ENCODE results near the gene PNP.
A peak's percentile ranks its signal among the peaks of the same experiment; 100 is the strongest.
"Not testable (repeated sequence)": the region's sequence is repeated elsewhere in the genome, so short reads cannot be mapped to it uniquely, and the experiment has no call there.

Gene PNP

DNA sequence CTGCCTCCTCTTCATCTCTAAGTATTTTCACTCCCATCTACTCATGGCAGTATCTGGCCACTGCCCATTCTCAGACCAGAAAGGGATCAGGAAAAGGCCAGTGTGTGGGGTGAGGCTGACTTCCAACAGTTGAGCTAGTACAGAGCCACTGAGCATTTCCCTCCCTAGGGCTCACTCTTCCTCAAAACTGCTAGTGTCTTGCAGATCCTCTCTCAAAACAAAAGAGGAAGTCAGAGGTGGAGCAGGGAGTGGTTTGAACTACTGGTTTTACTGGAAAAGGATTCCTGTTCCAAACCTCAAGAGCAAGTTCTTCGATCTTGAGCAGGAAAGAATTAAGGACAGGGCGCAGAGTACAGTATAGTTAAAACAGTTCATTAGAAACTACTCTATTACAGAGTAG, 24.4 kb downstream of the PNP start:
- peak; percentile 74 for DNase-seq

DNA sequence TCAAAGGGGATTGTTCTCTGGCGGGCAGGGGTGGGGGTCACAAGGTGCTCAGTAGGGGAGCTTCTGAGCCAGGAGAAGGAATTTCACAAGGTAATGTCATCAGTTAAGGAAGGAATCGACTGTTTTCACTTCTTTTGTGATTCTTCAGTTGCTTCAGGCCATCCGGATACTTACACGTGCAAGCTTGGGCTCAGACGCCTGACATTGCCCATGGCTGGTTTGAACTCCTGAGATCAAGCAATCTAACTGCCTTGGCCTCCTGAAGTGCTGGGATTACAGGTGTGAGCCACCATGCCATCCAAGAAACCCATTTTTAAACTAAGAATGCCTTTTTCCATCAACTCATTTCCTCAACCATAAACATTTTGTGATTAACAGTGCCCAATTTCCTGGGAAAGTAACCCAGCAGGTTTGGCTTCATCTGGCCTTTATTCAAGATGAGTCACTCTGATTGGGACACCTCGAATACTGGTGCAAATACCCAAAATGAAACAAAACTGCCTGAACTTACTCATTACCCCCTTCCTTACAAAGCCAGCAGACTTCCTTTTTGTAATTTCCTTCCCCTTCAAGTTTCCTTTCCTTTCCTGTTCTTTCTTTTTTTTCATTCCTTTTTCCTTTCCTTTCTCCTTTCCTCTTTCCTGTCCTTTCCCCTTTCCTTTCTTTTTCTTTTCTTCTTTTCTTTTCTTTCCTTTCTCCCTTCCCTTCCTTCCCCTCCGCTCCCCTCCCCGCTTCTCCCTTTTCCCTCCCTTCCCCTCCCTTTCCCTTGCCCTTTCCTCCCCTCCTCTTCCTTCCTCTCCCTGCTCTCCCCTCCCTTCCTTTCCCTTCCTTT, 25.9 kb downstream of the PNP start:
- no peak for DNase-seq

GRCh38 chr14:20498622-20499021, 29.4 kb downstream of the PNP start:
- peak; percentile 62 for DNase-seq

GRCh38 chr14:20499108-20499507, 29.9 kb downstream of the PNP start:
- DNase-seq = no peak

DNA sequence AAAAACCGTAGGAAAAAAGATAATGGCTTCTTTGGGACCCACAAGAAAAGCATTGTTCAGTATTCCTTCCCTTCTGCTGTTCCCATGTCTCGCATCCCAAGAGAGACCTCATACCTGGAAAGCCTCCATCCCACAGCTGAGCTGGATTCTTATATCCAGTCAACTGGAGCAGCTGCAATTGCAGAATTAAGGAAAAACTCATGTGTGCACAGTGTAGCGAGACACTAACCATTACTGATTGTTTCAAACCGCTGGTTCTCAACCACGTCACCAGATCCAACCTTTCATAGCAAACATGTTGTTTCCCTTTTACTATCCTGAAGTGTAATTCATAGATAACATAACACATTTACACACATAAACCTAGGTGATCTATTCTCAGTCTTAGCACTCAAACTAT, 30.7 kb downstream of the PNP start:
- DNase-seq = no peak

DNA sequence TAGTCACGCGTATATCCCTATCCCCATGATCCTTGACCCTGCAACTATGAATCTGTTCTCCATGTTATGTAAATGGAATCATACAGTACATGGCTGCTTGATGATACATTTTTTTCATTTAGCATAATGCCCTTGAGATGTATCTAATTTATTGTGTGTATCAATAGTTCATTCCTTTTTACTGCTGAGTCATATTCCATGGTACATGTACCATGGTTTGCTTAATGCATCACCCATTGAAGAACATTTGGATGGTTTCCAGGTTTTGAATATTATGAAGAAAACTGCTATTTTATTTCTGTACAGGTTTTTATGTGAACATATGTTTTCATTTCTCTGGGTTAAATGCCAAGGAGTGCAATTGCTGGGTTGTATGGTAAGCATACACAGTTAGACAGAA, 32.1 kb downstream of the PNP start:
- DNase-seq = no peak

GRCh38 chr14:20503898-20504297, 34.7 kb downstream of the PNP start:
- no peak for DNase-seq

GRCh38 chr14:20506276-20506675, 37.1 kb downstream of the PNP start:
- not testable (repeated sequence) for DNase-seq

- not testable (repeated sequence) for DNase-seq
Observed at GRCh38 chr14:20506752-20507151, 37.5 kb downstream of the PNP start.

DNA sequence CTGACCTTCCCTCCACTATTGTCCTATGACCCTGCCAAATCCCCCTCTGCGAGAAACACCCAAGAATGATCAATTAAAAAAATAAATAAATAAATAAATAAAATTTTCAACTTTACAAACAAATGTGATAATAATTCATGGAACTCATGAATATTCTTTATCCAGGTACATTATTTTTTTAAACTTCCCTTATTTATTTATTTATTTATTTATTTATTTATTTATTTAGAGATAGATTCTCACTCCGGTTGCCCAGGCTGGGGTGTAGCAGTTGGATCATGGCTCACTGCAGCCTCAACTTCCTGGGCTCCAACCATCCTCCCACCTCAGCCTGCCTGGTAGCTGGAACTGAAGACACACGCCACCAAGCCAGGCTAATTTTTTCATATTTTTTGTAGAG, 38.3 kb downstream of the PNP start:
- DNase-seq = not testable (repeated sequence)

- no peak for DNase-seq
Observed at GRCh38 chr14:20508367-20508766, 39.2 kb downstream of the PNP start.

DNA sequence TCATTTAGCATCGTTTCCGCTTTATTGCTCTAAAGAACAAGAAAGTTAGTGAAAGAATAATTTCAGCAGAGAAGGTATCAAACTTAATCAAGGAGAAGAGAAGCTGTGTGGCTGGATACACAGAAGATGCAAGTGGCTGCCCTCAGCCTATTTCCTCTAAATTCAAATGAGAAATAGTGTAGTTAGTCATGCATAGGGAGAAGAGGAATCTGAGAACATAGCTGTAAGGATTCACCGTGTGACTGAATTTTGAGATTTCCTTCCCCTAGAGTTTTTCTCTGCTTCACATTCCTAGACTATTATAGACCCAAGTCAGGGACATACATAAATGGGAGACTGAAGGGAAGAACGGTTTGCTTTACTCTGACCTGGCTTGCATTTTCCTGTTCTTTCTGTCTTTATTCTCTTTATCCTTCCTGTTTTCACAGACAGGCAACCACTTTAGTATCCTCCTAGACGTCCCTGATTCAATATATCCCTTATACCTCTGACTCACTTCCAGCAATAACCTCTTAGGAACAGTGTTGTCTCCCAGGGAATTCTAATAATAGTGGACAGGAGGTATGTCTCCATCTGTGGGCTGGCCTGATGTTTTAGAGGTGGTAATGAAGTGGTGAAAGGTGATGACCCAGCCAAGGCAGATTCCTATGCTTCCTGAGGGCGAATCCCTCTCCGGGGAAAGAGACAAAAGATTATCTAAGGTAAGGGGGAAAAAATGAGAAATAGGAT, 43.1 kb downstream of the PNP start:
- DNase-seq = no peak

GRCh38 chr14:20515846-20516245, 46.6 kb downstream of the PNP start:
- no peak for DNase-seq

- DNase-seq = no peak
Observed at GRCh38 chr14:20516921-20517320, 47.7 kb downstream of the PNP start.

GRCh38 chr14:20522332-20522731, 53.1 kb downstream of the PNP start:
- no peak for DNase-seq

DNA sequence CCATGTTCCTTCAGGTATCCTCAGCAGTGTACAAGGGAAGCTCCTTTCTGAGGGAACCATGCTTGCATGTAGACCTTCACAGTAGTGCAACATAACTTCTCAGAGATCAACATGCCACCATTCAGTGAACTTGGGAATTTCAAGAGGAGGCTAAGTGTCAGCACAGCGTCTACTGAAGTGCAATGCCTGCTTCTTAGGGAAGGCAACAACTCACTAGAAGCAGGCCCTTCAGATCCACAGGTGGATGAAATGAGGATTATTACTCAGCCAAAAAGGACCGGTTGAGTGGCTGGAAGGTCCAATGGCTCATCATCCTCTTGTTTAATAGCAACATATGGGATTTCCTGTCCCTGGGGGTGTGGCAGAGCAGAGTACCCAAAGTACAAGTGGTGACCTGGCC, 54.8 kb downstream of the PNP start:
- no peak for DNase-seq

All from hematopoietic multipotent progenitor cell treated with erythropoietin and hydrocortisone succinate and interleukin-3 and kit ligand, for 4 days (in vitro differentiated cells).